Panc1 (cell line): ENCODE measurements around the gene FNDC11. TPM values are rescaled to one million over a fixed set of nuclear protein-coding genes. Genes with fewer than 3 reads are reported as not detected.

Experiments
- ATAC-seq: fragments of 200-7000 bp; cut with Tn5 transposase; 2 replicates; pipeline ENCODE4 v1.9.1; 2020; ENCODE audit warnings: mild to moderate bottlenecking, moderate library complexity
- BruUV-seq: library from RNA; stranded (reverse); fragments of 400-500 nt; replicated peaks from 2 replicates; lab custom pipeline; 2021; lab: Mats Ljungman, UMichigan
- CTCF ChIA-PET: fragments of 300-600 bp; sonication (Branson Sonifier 250); formaldehyde crosslinking; loops from one replicate; lab custom pipeline; 2022; ENCODE audit warnings: antibody characterized with exemption; lab: Charles Lee
- POLR2A ChIA-PET: fragments of 300-600 bp; sonication (Branson Sonifier 250); formaldehyde crosslinking; loops from one replicate; lab custom pipeline; 2022; ENCODE audit warnings: antibody characterized with exemption; lab: Charles Lee
- DNase-seq: peaks from one replicate; pipeline ENCODE4 v3.0.0-alpha.2; 2010; ENCODE audit warnings: low read depth, low spot score
- H3K27ac ChIP-seq: 2 replicates; pipeline ENCODE4 v1.5.1; 2011; ENCODE audit warnings: mild to moderate bottlenecking, low read length, inconsistent platforms
- H3K27me3 ChIP-seq: fragments of 200-500 bp; sonication (Bioruptor generic); 2 replicates; pipeline ENCODE4 v1.6.0; 2014; ENCODE audit warnings: low read length, inconsistent platforms; ENCODE audit not compliant: control insufficient read depth, insufficient read depth
- H3K36me3 ChIP-seq: fragments of 200-500 bp; sonication (Bioruptor generic); 2 replicates; pipeline ENCODE4 v1.5.1; 2014; ENCODE audit warnings: inconsistent platforms, mild to moderate bottlenecking, low read length, moderate library complexity; ENCODE audit not compliant: control insufficient read depth, insufficient read depth
- H3K4me1 ChIP-seq: 2 replicates; pipeline ENCODE4 v1.5.1; 2011; ENCODE audit warnings: inconsistent platforms, mild to moderate bottlenecking, low read length, moderate library complexity; ENCODE audit not compliant: control insufficient read depth, insufficient read depth
- H3K4me3 ChIP-seq, 2 experiments: 2 replicates each; pipeline ENCODE4 v1.5.1; 2011 to 2012; ENCODE audit warnings: low read depth in 2 of 2, low read length in 2 of 2, mild to moderate bottlenecking in 2 of 2, inconsistent platforms in 1 of 2, moderate library complexity in 1 of 2
- H3K9me3 ChIP-seq: fragments of 200-500 bp; sonication (Bioruptor generic); 2 replicates; pipeline ENCODE4 v1.5.1; 2014; ENCODE audit warnings: low read depth, mild to moderate bottlenecking, inconsistent platforms, low read length, moderate library complexity; ENCODE audit not compliant: control insufficient read depth, insufficient read depth
- CTCF ChIP-seq: fragments of 450-650 bp; IDR thresholded peaks from 2 replicates; pipeline ENCODE4 v1.5.1; 2017; ENCODE audit warnings: mild to moderate bottlenecking
- POLR2AphosphoS5 ChIP-seq: IDR thresholded peaks from 2 replicates; pipeline ENCODE4 v1.6.1; 2012; ENCODE audit warnings: mild to moderate bottlenecking, low read depth, low read length, moderate library complexity
- REST ChIP-seq, 2 experiments: IDR thresholded peaks; 2 replicates each; pipeline ENCODE4 v1.6.1; 2011 to 2012; ENCODE audit warnings: low read depth in 2 of 2, control low read depth in 1 of 2, low read length in 1 of 2, mild to moderate bottlenecking in 1 of 2, moderate library complexity in 1 of 2; ENCODE audit not compliant: insufficient read depth in 1 of 2
- SIN3A ChIP-seq: IDR thresholded peaks from 2 replicates; pipeline ENCODE4 v1.6.1; 2012; ENCODE audit warnings: low read depth, mild to moderate bottlenecking, low read length, moderate library complexity, borderline replicate concordance; ENCODE audit not compliant: insufficient read depth
- TCF7L2 ChIP-seq: IDR thresholded peaks from 2 replicates; pipeline ENCODE4 v1.6.1; 2011; ENCODE audit warnings: mild to moderate bottlenecking, low read depth, low read length, inconsistent platforms
- in situ Hi-C: cut with HindIII; loops from 2 replicates; pipeline ENCODE4 v1.10.0; 2016; ENCODE audit warnings: low sequenced_read_pairs, low pct_unique_long_range_greater_than_20kb
- intact Hi-C: fragments of 100-400 bp; cut with micrococcal nuclease; formaldehyde crosslinking; loops from one replicate; pipeline ENCODE4 v1.10.0; 2022; ENCODE audit not compliant: unreplicated experiment
- total RNA-seq: library from RNA; stranded (reverse); gene quantifications from one replicate; pipeline ENCODE4 v1.2.1, GENCODE V29; 2021; ENCODE audit not compliant: unreplicated experiment

FNDC11 gene
- total RNA-seq, 1 experiment from 2014 or later = 1.3 TPM

- Histone ChIP-seq H3K27me3 (no peaks in the 10 kb centered on the region), H3K4me3 (no peak overlapping the region), H3K4me1 (no peaks in the 10 kb centered on the region), H3K27ac (no peak overlapping the region), H3K9me3 (no peaks in the 10 kb centered on the region), H3K36me3 (no peaks in the 10 kb centered on the region)
- intact Hi-C loops = no loop called here
- no TSS peak for BruUV-seq
- CTCF ChIA-PET = no interaction called here
- no peak for ATAC-seq
- DNase-seq = no peak
- TF ChIP-seq SIN3A (no peak), CTCF (no peak), POLR2AphosphoS5 (no peak)
- POLR2A ChIA-PET = no interaction called here
- in situ Hi-C loops = no loop called here
Observed at GRCh38 chr20:63565699-63566335, 11.9 kb downstream of the FNDC11 start.

GRCh38 chr20:63566395-63567135, 12.6 kb downstream of the FNDC11 start:
- ChIA-PET POLR2A (interaction anchor here (0.6 kb wide), 1 partner anchor 14 kb away, joined by 9 read pairs; no protein-coding TSS in a partner anchor), CTCF (no interaction called here)
- intact Hi-C loops (no loop called here), in situ Hi-C loops (no loop called here)
- H3K27me3 ChIP-seq = no peaks in the 10 kb centered on the region
- H3K4me3 ChIP-seq = no peak overlapping the region
- BruUV-seq = no TSS peak
- no peaks in the 10 kb centered on the region for H3K36me3 ChIP-seq
- DNase-seq (no peak), ATAC-seq (no peak)
- TF ChIP-seq POLR2AphosphoS5 (no peak), REST (IDR thresholded peaks at IDR 0.05; ENCODE audit: insufficient read depth in 1 of 2, low read depth in 2 of 2, low read length in 1 of 2) (no peak), CTCF (no peak), SIN3A (no peak), TCF7L2 (no peak)
- no peaks in the 10 kb centered on the region for H3K9me3 ChIP-seq
- H3K27ac ChIP-seq = no peak overlapping the region
- H3K4me1 ChIP-seq = no peaks in the 10 kb centered on the region
